HEK293 (cell line): ENCODE measurements around the gene DLG1.
A peak's percentile ranks its signal among the peaks of the same experiment; 100 is the strongest.

ENCODE experiments used
- CTCF ChIA-PET: fragments of 350-600 bp; formaldehyde crosslinking; extraction: SDS; loops from one replicate; lab custom pipeline; 2021; ENCODE audit warnings: antibody characterized with exemption; lab: Yijun Ruan, JAX
- POLR2A ChIA-PET: fragments of 300-600 bp; formaldehyde crosslinking; extraction: SDS; loops from one replicate; lab custom pipeline; 2020; ENCODE audit warnings: antibody characterized with exemption, inconsistent platforms; lab: Yijun Ruan, JAX
- H3K27ac ChIP-seq: fragments of 200-500 bp; sonication (Bioruptor generic); 2 replicates; pipeline ENCODE4 v1.5.1; 2014; ENCODE audit warnings: low read depth, low read length, control low read depth, inconsistent platforms; ENCODE audit errors: extremely low read depth
- H3K36me3 ChIP-seq, 2 experiments: fragments of 200-500 bp in 1 of 2; sonication (Bioruptor generic) in 1 of 2; 1 replicate in 1 of 2; 2 replicates in 1 of 2; pipeline ENCODE4 v1.5.1; 2014 to 2017; ENCODE audit warnings: inconsistent platforms in 2 of 2, low read length in 2 of 2; ENCODE audit not compliant: control insufficient read depth in 2 of 2, insufficient read depth in 1 of 2
- H3K4me1 ChIP-seq: fragments of 200-500 bp; sonication (Bioruptor generic); 2 replicates; pipeline ENCODE4 v1.5.1; 2014; ENCODE audit warnings: mild to moderate bottlenecking, low read length, inconsistent platforms; ENCODE audit not compliant: control insufficient read depth, insufficient read depth
- H3K4me3 ChIP-seq: 2 replicates; pipeline ENCODE4 v1.5.1; 2011; ENCODE audit warnings: low read depth, mild to moderate bottlenecking, control low read depth, low read length, moderate library complexity
- H3K9me3 ChIP-seq: fragments of 200-500 bp; sonication (Bioruptor generic); 2 replicates; pipeline ENCODE4 v1.5.1; 2014; ENCODE audit warnings: low read depth, low read length, inconsistent platforms; ENCODE audit not compliant: control insufficient read depth, insufficient read depth
- GLI2 ChIP-seq: fragments of 450-650 bp; formaldehyde crosslinking; IDR thresholded peaks from 2 replicates; pipeline ENCODE4; 2017; ENCODE audit warnings: missing biosample characterization, missing genetic modification characterization, low read depth, borderline replicate concordance
- SCRT2 ChIP-seq: fragments of 450-650 bp; formaldehyde crosslinking; IDR thresholded peaks from 2 replicates; pipeline ENCODE4 v1.5.1; 2016; ENCODE audit warnings: missing biosample characterization, missing genetic modification characterization
- YY1 ChIP-seq: fragments of 450-650 bp; formaldehyde crosslinking; IDR thresholded peaks from 2 replicates; pipeline ENCODE4 v1.5.1; 2018; ENCODE audit warnings: missing biosample characterization, missing genetic modification characterization
- ZFHX2 ChIP-seq: fragments of 450-650 bp; formaldehyde crosslinking; conservative IDR thresholded peaks from 2 replicates; pipeline ENCODE4 v1.5.1; 2016; ENCODE audit warnings: missing biosample characterization, missing genetic modification characterization
- ZFP3 ChIP-seq: fragments of 450-650 bp; formaldehyde crosslinking; IDR thresholded peaks from 2 replicates; pipeline ENCODE4 v1.5.1; 2016; ENCODE audit warnings: low read depth, missing biosample characterization, missing genetic modification characterization
- ZNF148 ChIP-seq: fragments of 450-650 bp; formaldehyde crosslinking; IDR thresholded peaks from 2 replicates; pipeline ENCODE4 v1.5.0; 2017; ENCODE audit warnings: missing biosample characterization, missing genetic modification characterization, borderline replicate concordance
- ZNF169 ChIP-seq: fragments of 450-650 bp; formaldehyde crosslinking; IDR thresholded peaks from 2 replicates; pipeline ENCODE4 v1.5.1; 2016; ENCODE audit warnings: missing biosample characterization, missing genetic modification characterization
- ZNF174 ChIP-seq: fragments of 450-650 bp; formaldehyde crosslinking; IDR thresholded peaks from 2 replicates; pipeline ENCODE4 v1.5.0; 2017; ENCODE audit warnings: missing biosample characterization, mild to moderate bottlenecking, missing genetic modification characterization
- ZNF19 ChIP-seq: fragments of 450-650 bp; formaldehyde crosslinking; IDR thresholded peaks from 2 replicates; pipeline ENCODE4; 2016; ENCODE audit warnings: missing biosample characterization, missing genetic modification characterization, low read depth
- ZNF248 ChIP-seq: fragments of 450-650 bp; formaldehyde crosslinking; IDR thresholded peaks from 2 replicates; pipeline ENCODE4 v1.5.1; 2017; ENCODE audit warnings: missing biosample characterization, missing genetic modification characterization
- ZNF518A ChIP-seq: fragments of 450-650 bp; formaldehyde crosslinking; conservative IDR thresholded peaks from 2 replicates; pipeline ENCODE4 v1.5.1; 2016; ENCODE audit warnings: low read depth, missing biosample characterization, missing genetic modification characterization
- ZSCAN16 ChIP-seq: fragments of 450-650 bp; formaldehyde crosslinking; IDR thresholded peaks from 2 replicates; pipeline ENCODE4 v1.5.1; 2016; ENCODE audit warnings: missing biosample characterization, missing genetic modification characterization

DLG1 gene

GRCh38 chr3:197103766-197104165, 194.6 kb downstream of the DLG1 start (continued):
- no peak for TF ChIP-seq ZNF518A (tag by site-specific recombination)

- no peak for TF ChIP-seq ZNF169 (tag by site-specific recombination)
- no peak for TF ChIP-seq GLI2 (tag by site-specific recombination)
- TF ChIP-seq ZNF148 (tag by site-specific recombination), result no peak
- TF ChIP-seq SCRT2 (tag by site-specific recombination), result peak; percentile 3; the same call in 1 of the 2 replicates
- ChIA-PET CTCF (no interaction called here), POLR2A (no interaction called here)
- H3K36me3 ChIP-seq, result peaks cover 0 to under 1% of the 10 kb centered on the region in 2 experiments; a peak in 2 of 3 replicates
- H3K4me1 ChIP-seq, result no peaks in the 10 kb centered on the region
- H3K4me3 ChIP-seq, result no peak overlapping the region
- no peak overlapping the region for H3K27ac ChIP-seq
- no peaks in the 10 kb centered on the region for H3K9me3 ChIP-seq
Observed at GRCh38 chr3:197093871-197094270, 204.5 kb downstream of the DLG1 start.

GRCh38 chr3:197088370-197088769, 210.0 kb downstream of the DLG1 start:
- POLR2A ChIA-PET, result no interaction called here
- Histone ChIP-seq H3K27ac (no peak overlapping the region), H3K36me3 (peaks cover 0 to 9% of the 10 kb centered on the region in 2 experiments; a peak in 1 of 3 replicates), H3K4me1 (no peaks in the 10 kb centered on the region), H3K9me3 (no peaks in the 10 kb centered on the region), H3K4me3 (no peak overlapping the region)
- TF ChIP-seq ZNF19 (tag by site-specific recombination), result no peak
- peak; percentile 19; the same call in 1 of the 2 replicates for TF ChIP-seq ZFHX2 (tag by site-specific recombination)
- CTCF ChIA-PET, result no interaction called here

- Histone ChIP-seq H3K4me3 (no peak overlapping the region), H3K4me1 (no peaks in the 10 kb centered on the region), H3K27ac (no peak overlapping the region), H3K9me3 (no peaks in the 10 kb centered on the region), H3K36me3 (peaks cover 0 to 13% of the 10 kb centered on the region in 2 experiments; a peak in 2 of 3 replicates)
- TF ChIP-seq ZNF174 (tag by site-specific recombination) (no peak), ZFP3 (no peak), ZSCAN16 (tag by site-specific recombination) (no peak), YY1 (tag by site-specific recombination) (no peak), ZNF248 (tag by site-specific recombination) (no peak)
- ChIA-PET CTCF (no interaction called here), POLR2A (no interaction called here)
Observed at GRCh38 chr3:197085137-197085536, 213.3 kb downstream of the DLG1 start.
